Right lobe of liver (tissue), 4 donors: ENCODE measurements around the gene DENND4A.

Experiments used
- CTCF ChIP-seq, 4 donors: fragments of 200-600 bp in 3 of 4; fragments of 450-650 bp in 1 of 4; IDR thresholded peaks; one replicate each; pipeline versions ENCODE4 v1.5.1 to v1.8.0; 2016 to 2022; ENCODE audit warnings: antibody characterized with exemption in 4 of 4, mild to moderate bottlenecking in 2 of 4
- POLR2A ChIP-seq: fragments of 450-650 bp; IDR thresholded peaks from one replicate; pipeline ENCODE4 v1.6.1; 2017; ENCODE audit warnings: antibody characterized with exemption, mild to moderate bottlenecking
- donor health status: DM: no; HTN: no; CAD: no.
- donor health status: DM: no; HTN: no; CAD: no.
- donor health status: DM: no; HTN: yes; CAD: no.

GRCh38 chr15:65834603-65835282 is 42.6 kb upstream of the DENND4A start:
- TF ChIP-seq CTCF (IDR thresholded peaks at IDR 0.05): no peak
- TF ChIP-seq POLR2A: no peak
